ENCODE results near the gene APLNR.

DNA sequence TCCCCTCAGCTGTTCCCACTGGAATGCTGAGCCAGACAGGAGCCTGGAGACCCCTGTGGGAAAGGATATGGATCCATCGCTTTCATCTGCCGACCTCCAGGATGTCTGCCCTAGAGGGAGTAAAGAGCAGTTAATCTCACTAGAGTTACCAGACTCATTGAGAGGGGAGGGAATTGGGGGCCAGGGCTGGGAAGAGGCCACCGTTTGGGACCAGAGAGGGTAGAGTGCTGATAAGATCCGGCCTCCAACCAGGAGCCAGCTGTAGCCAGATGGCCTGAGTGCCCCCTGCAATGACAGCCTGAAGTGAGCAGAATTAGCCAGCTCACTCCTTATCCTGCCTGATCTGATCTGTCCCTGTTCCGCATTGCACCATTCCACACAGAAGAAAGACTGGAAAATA, 3.7 kb upstream of the APLNR start:
- no peak for TF ChIP-seq ZNF565 (CRISPR knock-in tag; conservative IDR thresholded peaks at IDR 0.05; ENCODE audit: low read depth)
- no peak for TF ChIP-seq ZFP30 (CRISPR knock-in tag; IDR thresholded peaks at IDR 0.05)
- TF ChIP-seq, protein P1, sequence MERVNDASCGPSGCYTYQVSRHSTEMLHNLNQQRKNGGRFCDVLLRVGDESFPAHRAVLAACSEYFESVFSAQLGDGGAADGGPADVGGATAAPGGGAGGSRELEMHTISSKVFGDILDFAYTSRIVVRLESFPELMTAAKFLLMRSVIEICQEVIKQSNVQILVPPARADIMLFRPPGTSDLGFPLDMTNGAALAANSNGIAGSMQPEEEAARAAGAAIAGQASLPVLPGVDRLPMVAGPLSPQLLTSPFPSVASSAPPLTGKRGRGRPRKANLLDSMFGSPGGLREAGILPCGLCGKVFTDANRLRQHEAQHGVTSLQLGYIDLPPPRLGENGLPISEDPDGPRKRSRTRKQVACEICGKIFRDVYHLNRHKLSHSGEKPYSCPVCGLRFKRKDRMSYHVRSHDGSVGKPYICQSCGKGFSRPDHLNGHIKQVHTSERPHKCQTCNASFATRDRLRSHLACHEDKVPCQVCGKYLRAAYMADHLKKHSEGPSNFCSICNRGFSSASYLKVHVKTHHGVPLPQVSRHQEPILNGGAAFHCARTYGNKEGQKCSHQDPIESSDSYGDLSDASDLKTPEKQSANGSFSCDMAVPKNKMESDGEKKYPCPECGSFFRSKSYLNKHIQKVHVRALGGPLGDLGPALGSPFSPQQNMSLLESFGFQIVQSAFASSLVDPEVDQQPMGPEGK (CRISPR knock-in tag; IDR thresholded peaks at IDR 0.05; ENCODE audit: borderline replicate concordance): no peak
- no peak for TF ChIP-seq ZC3H10 (CRISPR knock-in tag; IDR thresholded peaks at IDR 0.05)
- no peak for TF ChIP-seq SNAI2 (CRISPR knock-in tag; IDR thresholded peaks at IDR 0.05)
- TF ChIP-seq, protein P2, sequence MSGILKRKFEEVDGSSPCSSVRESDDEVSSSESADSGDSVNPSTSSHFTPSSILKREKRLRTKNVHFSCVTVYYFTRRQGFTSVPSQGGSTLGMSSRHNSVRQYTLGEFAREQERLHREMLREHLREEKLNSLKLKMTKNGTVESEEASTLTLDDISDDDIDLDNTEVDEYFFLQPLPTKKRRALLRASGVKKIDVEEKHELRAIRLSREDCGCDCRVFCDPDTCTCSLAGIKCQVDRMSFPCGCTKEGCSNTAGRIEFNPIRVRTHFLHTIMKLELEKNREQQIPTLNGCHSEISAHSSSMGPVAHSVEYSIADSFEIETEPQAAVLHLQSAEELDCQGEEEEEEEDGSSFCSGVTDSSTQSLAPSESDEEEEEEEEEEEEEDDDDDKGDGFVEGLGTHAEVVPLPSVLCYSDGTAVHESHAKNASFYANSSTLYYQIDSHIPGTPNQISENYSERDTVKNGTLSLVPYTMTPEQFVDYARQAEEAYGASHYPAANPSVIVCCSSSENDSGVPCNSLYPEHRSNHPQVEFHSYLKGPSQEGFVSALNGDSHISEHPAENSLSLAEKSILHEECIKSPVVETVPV (CRISPR knock-in tag; IDR thresholded peaks at IDR 0.05): no peak
- TF ChIP-seq, protein P3, sequence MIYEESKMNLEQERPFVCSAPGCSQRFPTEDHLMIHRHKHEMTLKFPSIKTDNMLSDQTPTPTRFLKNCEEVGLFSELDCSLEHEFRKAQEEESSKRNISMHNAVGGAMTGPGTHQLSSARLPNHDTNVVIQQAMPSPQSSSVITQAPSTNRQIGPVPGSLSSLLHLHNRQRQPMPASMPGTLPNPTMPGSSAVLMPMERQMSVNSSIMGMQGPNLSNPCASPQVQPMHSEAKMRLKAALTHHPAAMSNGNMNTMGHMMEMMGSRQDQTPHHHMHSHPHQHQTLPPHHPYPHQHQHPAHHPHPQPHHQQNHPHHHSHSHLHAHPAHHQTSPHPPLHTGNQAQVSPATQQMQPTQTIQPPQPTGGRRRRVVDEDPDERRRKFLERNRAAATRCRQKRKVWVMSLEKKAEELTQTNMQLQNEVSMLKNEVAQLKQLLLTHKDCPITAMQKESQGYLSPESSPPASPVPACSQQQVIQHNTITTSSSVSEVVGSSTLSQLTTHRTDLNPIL (CRISPR knock-in tag; IDR thresholded peaks at IDR 0.05; ENCODE audit: low read depth): no peak
- TF ChIP-seq TOX (CRISPR knock-in tag; IDR thresholded peaks at IDR 0.05; ENCODE audit: borderline replicate concordance): no peak
- TF ChIP-seq TCF4 (CRISPR knock-in tag; IDR thresholded peaks at IDR 0.05; ENCODE audit: borderline replicate concordance): peak; percentile 85
- no peak for TF ChIP-seq CSDC2 (CRISPR knock-in tag; IDR thresholded peaks at IDR 0.05)
- no peak for TF ChIP-seq ISL1 (CRISPR knock-in tag; IDR thresholded peaks at IDR 0.05)
- no peak for TF ChIP-seq PPARA (CRISPR knock-in tag; IDR thresholded peaks at IDR 0.05; ENCODE audit: borderline replicate concordance)
- TF ChIP-seq ZFP3 (CRISPR knock-in tag; IDR thresholded peaks at IDR 0.05): no peak
- no peak for TF ChIP-seq BACH2 (CRISPR knock-in tag; IDR thresholded peaks at IDR 0.05; ENCODE audit: borderline replicate concordance)

Measured in SK-N-SH treated with all-trans-retinoic acid at 6 μM for 48 hours (cell line).